ENCODE measurements around the gene CACNB2. TPM values are rescaled to one million over a fixed set of nuclear protein-coding genes. Genes with fewer than 3 reads are reported as not detected.
A peak's percentile ranks its signal among the peaks of the same experiment; 100 is the strongest.

CACNB2 gene
- total RNA-seq, 2 experiments from 2014 or later = not detected

GRCh38 chr10:18490755-18491154 is 350.5 kb downstream of the CACNB2 start:
- ATAC-seq (no peak), DNase-seq (no peak)
- Mint-ChIP-seq H3K27ac (no peak overlapping the region), H3K27me3 (no peaks in the 10 kb centered on the region), H3K9me3 (ENCODE audit: low read depth) (no peaks in the 10 kb centered on the region), H3K36me3 (no peaks in the 10 kb centered on the region), H3K4me3 (no peak overlapping the region), H3K4me1 (no peaks in the 10 kb centered on the region)
- CTCF ChIA-PET = no interaction called here

GRCh38 chr10:18497806-18498369 is 357.7 kb downstream of the CACNB2 start:
- no peaks in the 10 kb centered on the region for H3K27me3 Mint-ChIP-seq
- no peaks in the 10 kb centered on the region for H3K9me3 Mint-ChIP-seq (ENCODE audit: low read depth)
- DNase-seq = no peak
- no peaks in the 10 kb centered on the region for H3K36me3 Mint-ChIP-seq
- no peak for ATAC-seq
- no peak overlapping the region for H3K4me3 Mint-ChIP-seq
- CTCF ChIA-PET = no interaction called here
- H3K4me1 Mint-ChIP-seq = peaks cover 2% of the 10 kb centered on the region
- H3K27ac Mint-ChIP-seq = no peak overlapping the region

GRCh38 chr10:18498998-18499397 is 358.8 kb downstream of the CACNB2 start:
- no peaks in the 10 kb centered on the region for H3K36me3 Mint-ChIP-seq
- peaks cover 2% of the 10 kb centered on the region for H3K4me1 Mint-ChIP-seq
- no peak for ATAC-seq
- no peaks in the 10 kb centered on the region for H3K9me3 Mint-ChIP-seq (ENCODE audit: low read depth)
- H3K27me3 Mint-ChIP-seq = no peaks in the 10 kb centered on the region
- no peak overlapping the region for H3K4me3 Mint-ChIP-seq
- no peak overlapping the region for H3K27ac Mint-ChIP-seq
- no peak for DNase-seq
- CTCF ChIA-PET = interaction anchor here (0.7 kb wide), 1 partner anchor 215 kb away, joined by 3 read pairs; no protein-coding TSS in a partner anchor

GRCh38 chr10:18500576-18500975 is 360.4 kb downstream of the CACNB2 start:
- H3K4me3 Mint-ChIP-seq = no peak overlapping the region
- no peaks in the 10 kb centered on the region for H3K36me3 Mint-ChIP-seq
- H3K27ac Mint-ChIP-seq = no peak overlapping the region
- H3K9me3 Mint-ChIP-seq (ENCODE audit: low read depth) = no peaks in the 10 kb centered on the region
- peaks cover 2% of the 10 kb centered on the region for H3K4me1 Mint-ChIP-seq
- H3K27me3 Mint-ChIP-seq = peaks cover 1% of the 10 kb centered on the region
- CTCF ChIA-PET = no interaction called here
- DNase-seq (no peak), ATAC-seq (no peak)

GRCh38 chr10:18501198-18501597 is 361.0 kb downstream of the CACNB2 start:
- Mint-ChIP-seq H3K4me1 (peaks cover 2% of the 10 kb centered on the region), H3K9me3 (ENCODE audit: low read depth) (no peaks in the 10 kb centered on the region), H3K27me3 (peaks cover 4% of the 10 kb centered on the region), H3K4me3 (no peak overlapping the region), H3K27ac (no peak overlapping the region), H3K36me3 (no peaks in the 10 kb centered on the region)
- DNase-seq (no peak), ATAC-seq (peak; percentile 47)
- CTCF ChIA-PET = no interaction called here

GRCh38 chr10:18501629-18502028 is 361.4 kb downstream of the CACNB2 start:
- no peak for ATAC-seq
- H3K27ac Mint-ChIP-seq = no peak overlapping the region
- H3K9me3 Mint-ChIP-seq (ENCODE audit: low read depth) = no peaks in the 10 kb centered on the region
- no peak overlapping the region for H3K4me3 Mint-ChIP-seq
- no peak for DNase-seq
- no peaks in the 10 kb centered on the region for H3K36me3 Mint-ChIP-seq
- H3K4me1 Mint-ChIP-seq = peaks cover 2% of the 10 kb centered on the region
- peaks cover 4% of the 10 kb centered on the region for H3K27me3 Mint-ChIP-seq
- CTCF ChIA-PET = no interaction called here

GRCh38 chr10:18504161-18504560 is 363.9 kb downstream of the CACNB2 start:
- ATAC-seq (no peak), DNase-seq (no peak)
- no peak overlapping the region for H3K27ac Mint-ChIP-seq
- H3K4me1 Mint-ChIP-seq = peaks cover 2% of the 10 kb centered on the region
- no peaks in the 10 kb centered on the region for H3K9me3 Mint-ChIP-seq (ENCODE audit: low read depth)
- H3K27me3 Mint-ChIP-seq = peaks cover 4% of the 10 kb centered on the region
- CTCF ChIA-PET = no interaction called here
- H3K36me3 Mint-ChIP-seq = no peaks in the 10 kb centered on the region
- no peak overlapping the region for H3K4me3 Mint-ChIP-seq

- peaks cover 4% of the 10 kb centered on the region for H3K27me3 Mint-ChIP-seq
These were observed 365.4 kb downstream of the CACNB2 start for GRCh38 chr10:18505456-18506118.

GRCh38 chr10:18508587-18508986 is 368.4 kb downstream of the CACNB2 start:
- no peaks in the 10 kb centered on the region for H3K4me1 Mint-ChIP-seq
- no peak overlapping the region for H3K27ac Mint-ChIP-seq
- ATAC-seq (no peak), DNase-seq (no peak)
- peaks cover 4% of the 10 kb centered on the region for H3K27me3 Mint-ChIP-seq
- CTCF ChIA-PET = no interaction called here
- no peaks in the 10 kb centered on the region for H3K36me3 Mint-ChIP-seq
- H3K4me3 Mint-ChIP-seq = no peak overlapping the region
- H3K9me3 Mint-ChIP-seq (ENCODE audit: low read depth) = peaks cover 7% of the 10 kb centered on the region

More at GRCh38 chr10:18505456-18506118, 365.4 kb downstream of the CACNB2 start:
- Mint-ChIP-seq H3K4me3 (no peak overlapping the region), H3K9me3 (ENCODE audit: low read depth) (no peaks in the 10 kb centered on the region), H3K27ac (no peak overlapping the region), H3K4me1 (peaks cover 2% of the 10 kb centered on the region), H3K36me3 (no peaks in the 10 kb centered on the region)
- no peak for ATAC-seq
- CTCF ChIA-PET = no interaction called here
- DNase-seq = no peak

GRCh38 chr10:18514537-18514936 is 374.3 kb downstream of the CACNB2 start:
- Mint-ChIP-seq H3K36me3 (no peaks in the 10 kb centered on the region), H3K4me1 (no peaks in the 10 kb centered on the region), H3K27ac (no peak overlapping the region), H3K27me3 (no peaks in the 10 kb centered on the region), H3K4me3 (no peak overlapping the region), H3K9me3 (ENCODE audit: low read depth) (peaks cover 7% of the 10 kb centered on the region)
- CTCF ChIA-PET = interaction anchor here (0.5 kb wide), 1 partner anchor 18 kb away, joined by 3 read pairs; no protein-coding TSS in a partner anchor
- ATAC-seq (no peak), DNase-seq (no peak)

GRCh38 chr10:18516851-18517250 is 376.6 kb downstream of the CACNB2 start:
- H3K27me3 Mint-ChIP-seq = no peaks in the 10 kb centered on the region
- no peaks in the 10 kb centered on the region for H3K36me3 Mint-ChIP-seq
- ATAC-seq (no peak), DNase-seq (no peak)
- peaks cover 7% of the 10 kb centered on the region for H3K9me3 Mint-ChIP-seq (ENCODE audit: low read depth)
- CTCF ChIA-PET = no interaction called here
- no peak overlapping the region for H3K4me3 Mint-ChIP-seq
- no peaks in the 10 kb centered on the region for H3K4me1 Mint-ChIP-seq
- H3K27ac Mint-ChIP-seq = no peak overlapping the region

GRCh38 chr10:18523025-18523424 is 382.8 kb downstream of the CACNB2 start:
- H3K36me3 Mint-ChIP-seq = no peaks in the 10 kb centered on the region
- CTCF ChIA-PET = no interaction called here
- no peak overlapping the region for H3K4me3 Mint-ChIP-seq
- ATAC-seq (no peak), DNase-seq (no peak)
- H3K4me1 Mint-ChIP-seq = no peaks in the 10 kb centered on the region
- no peaks in the 10 kb centered on the region for H3K9me3 Mint-ChIP-seq (ENCODE audit: low read depth)
- H3K27ac Mint-ChIP-seq = no peak overlapping the region
- no peaks in the 10 kb centered on the region for H3K27me3 Mint-ChIP-seq

GRCh38 chr10:18523858-18524257 is 383.6 kb downstream of the CACNB2 start:
- Mint-ChIP-seq H3K27ac (no peak overlapping the region), H3K36me3 (no peaks in the 10 kb centered on the region)

GRCh38 chr10:18527687-18528086 is 387.5 kb downstream of the CACNB2 start:
- CTCF ChIA-PET = no interaction called here
- no peak overlapping the region for H3K4me3 Mint-ChIP-seq
- H3K9me3 Mint-ChIP-seq (ENCODE audit: low read depth) = peaks cover 2% of the 10 kb centered on the region
- H3K27me3 Mint-ChIP-seq = no peaks in the 10 kb centered on the region
- ATAC-seq = no peak
- H3K36me3 Mint-ChIP-seq = peaks cover 17% of the 10 kb centered on the region
- no peak for DNase-seq
- no peak overlapping the region for H3K27ac Mint-ChIP-seq
- H3K4me1 Mint-ChIP-seq = no peaks in the 10 kb centered on the region

More at GRCh38 chr10:18523858-18524257, 383.6 kb downstream of the CACNB2 start:
- Mint-ChIP-seq H3K9me3 (ENCODE audit: low read depth) (no peaks in the 10 kb centered on the region), H3K4me1 (no peaks in the 10 kb centered on the region), H3K4me3 (no peak overlapping the region), H3K27me3 (no peaks in the 10 kb centered on the region)
- DNase-seq = no peak
- CTCF ChIA-PET = no interaction called here
- ATAC-seq = no peak
